ENCODE data around the gene WSB1. TPM values are rescaled to one million over a fixed set of nuclear protein-coding genes. Genes with fewer than 3 reads are reported as not detected.

WSB1 gene
- total and polyA plus RNA-seq, 8 donors = 41.3 to 84.3 (median 53.6) TPM

GRCh38 chr17:27315322-27315721, 21.4 kb downstream of the WSB1 start:
- Histone ChIP-seq H3K27ac (no peak overlapping the region), H3K27me3 (no peaks in the 10 kb centered on the region), H3K4me3 (no peak overlapping the region), H3K4me1 (peaks cover 5 to 9% (median 8%) of the 10 kb centered on the region in 3 donors), H3K9me3 (no peaks in the 10 kb centered on the region), H3K36me3 (peaks cover 14 to 57% (median 35%) of the 10 kb centered on the region in 3 donors)
- intact Hi-C loops (cut with DNase I) = no loop called here
- 47 to 54% methylated on average over 6 of the region's 6 CpGs for whole genome bisulfite sequencing, 2 donors
- ATAC-seq = peak in 2 of 4 donors; percentile 19 to 34
- TF ChIP-seq CTCF (IDR thresholded peaks at IDR 0.05) = no peak
- FAIRE-seq = peak; percentile 69
- peak in 2 of 6 donors; percentile 62 to 72 for DNase-seq

- Histone ChIP-seq H3K4me3 (no peak overlapping the region), H3K27ac (no peak overlapping the region), H3K27me3 (no peaks in the 10 kb centered on the region), H3K4me1 (peaks cover 5 to 9% (median 9%) of the 10 kb centered on the region in 3 donors), H3K9me3 (no peaks in the 10 kb centered on the region), H3K36me3 (peaks cover 8 to 51% (median 31%) of the 10 kb centered on the region in 3 donors)
- intact Hi-C loops (cut with DNase I) = no loop called here
- ATAC-seq (no peak), DNase-seq (no peak), FAIRE-seq (no peak)
- WGBS, 2 donors = 86 to 87% methylated on average over 7 of the region's 7 CpGs
- TF ChIP-seq CTCF (IDR thresholded peaks at IDR 0.05) = no peak
Observed at GRCh38 chr17:27315796-27316465, 22.0 kb downstream of the WSB1 start.

GRCh38 chr17:27318228-27318627, 24.3 kb downstream of the WSB1 start:
- no peak overlapping the region for H3K27ac ChIP-seq
- FAIRE-seq (no peak), ATAC-seq (no peak), DNase-seq (no peak)
- intact Hi-C loops (cut with DNase I) = no loop called here
- no peak for TF ChIP-seq CTCF (IDR thresholded peaks at IDR 0.05)
- H3K4me3 ChIP-seq = no peak overlapping the region
- H3K9me3 ChIP-seq = no peaks in the 10 kb centered on the region
- no peaks in the 10 kb centered on the region for H3K27me3 ChIP-seq
- H3K4me1 ChIP-seq = peaks cover 5 to 9% (median 9%) of the 10 kb centered on the region in 3 donors
- H3K36me3 ChIP-seq = peaks cover 8 to 29% (median 16%) of the 10 kb centered on the region in 3 donors
- 79 to 84% methylated on average over 4 of the region's 4 CpGs for WGBS, 2 donors

- H3K4me1 ChIP-seq = peaks cover 5 to 9% (median 9%) of the 10 kb centered on the region in 3 donors
- H3K27ac ChIP-seq = no peak overlapping the region
- no peaks in the 10 kb centered on the region for H3K27me3 ChIP-seq
- WGBS, 2 donors = 91 to 98% methylated on average over 6 of the region's 6 CpGs
- no peaks in the 10 kb centered on the region for H3K9me3 ChIP-seq
- DNase-seq = no peak
- no peak for ATAC-seq
- no peak for FAIRE-seq
- no peak for TF ChIP-seq CTCF (IDR thresholded peaks at IDR 0.05)
- peaks cover 6 to 25% (median 12%) of the 10 kb centered on the region in 3 donors for H3K36me3 ChIP-seq
- no peak overlapping the region for H3K4me3 ChIP-seq
- intact Hi-C loops (cut with DNase I) = no loop called here
Observed at GRCh38 chr17:27318633-27319032, 24.7 kb downstream of the WSB1 start.
